CD4-positive, alpha-beta T cell treated with Interleukin-2 at 100 ng/mL for 4 hours (primary cell): ENCODE measurements around the gene HCRT.
"Not testable (repeated sequence)": the region's sequence is repeated elsewhere in the genome, so short reads cannot be mapped to it uniquely, and the experiment has no call there.

Experiments
- DNase-seq: peaks from one replicate; pipeline ENCODE4 v3.0.0-alpha.2; 2020; ENCODE audit warnings: low spot score

HCRT gene

DNA sequence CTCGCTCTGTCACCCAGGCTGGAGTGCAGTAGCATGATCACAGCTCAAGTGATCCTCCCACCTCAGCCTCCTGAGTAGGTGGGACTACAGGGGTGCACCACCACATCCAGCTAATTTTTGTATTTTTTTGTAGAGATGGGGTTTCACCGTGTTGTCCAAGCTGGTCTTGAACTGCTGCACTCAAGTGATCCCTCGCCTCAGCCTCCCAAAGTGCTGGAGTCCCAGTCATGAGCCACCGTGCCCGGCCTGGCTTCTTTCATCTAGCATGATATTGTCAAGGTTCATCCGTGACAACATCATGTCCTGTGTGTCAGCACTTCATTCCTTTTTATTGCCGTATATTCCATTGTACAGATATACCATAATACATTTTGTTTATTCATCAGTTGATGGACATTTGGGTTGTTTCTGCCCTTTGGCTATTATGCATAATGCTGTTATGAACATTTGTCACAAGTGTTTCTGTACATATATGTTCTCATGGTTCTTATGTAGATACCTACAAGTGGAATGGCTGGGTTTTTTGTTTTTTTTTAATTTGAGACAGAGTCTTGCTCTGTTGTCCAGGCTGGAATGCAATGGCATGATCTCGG is 12.4 kb upstream of the HCRT start:
- no peak for DNase-seq

DNA sequence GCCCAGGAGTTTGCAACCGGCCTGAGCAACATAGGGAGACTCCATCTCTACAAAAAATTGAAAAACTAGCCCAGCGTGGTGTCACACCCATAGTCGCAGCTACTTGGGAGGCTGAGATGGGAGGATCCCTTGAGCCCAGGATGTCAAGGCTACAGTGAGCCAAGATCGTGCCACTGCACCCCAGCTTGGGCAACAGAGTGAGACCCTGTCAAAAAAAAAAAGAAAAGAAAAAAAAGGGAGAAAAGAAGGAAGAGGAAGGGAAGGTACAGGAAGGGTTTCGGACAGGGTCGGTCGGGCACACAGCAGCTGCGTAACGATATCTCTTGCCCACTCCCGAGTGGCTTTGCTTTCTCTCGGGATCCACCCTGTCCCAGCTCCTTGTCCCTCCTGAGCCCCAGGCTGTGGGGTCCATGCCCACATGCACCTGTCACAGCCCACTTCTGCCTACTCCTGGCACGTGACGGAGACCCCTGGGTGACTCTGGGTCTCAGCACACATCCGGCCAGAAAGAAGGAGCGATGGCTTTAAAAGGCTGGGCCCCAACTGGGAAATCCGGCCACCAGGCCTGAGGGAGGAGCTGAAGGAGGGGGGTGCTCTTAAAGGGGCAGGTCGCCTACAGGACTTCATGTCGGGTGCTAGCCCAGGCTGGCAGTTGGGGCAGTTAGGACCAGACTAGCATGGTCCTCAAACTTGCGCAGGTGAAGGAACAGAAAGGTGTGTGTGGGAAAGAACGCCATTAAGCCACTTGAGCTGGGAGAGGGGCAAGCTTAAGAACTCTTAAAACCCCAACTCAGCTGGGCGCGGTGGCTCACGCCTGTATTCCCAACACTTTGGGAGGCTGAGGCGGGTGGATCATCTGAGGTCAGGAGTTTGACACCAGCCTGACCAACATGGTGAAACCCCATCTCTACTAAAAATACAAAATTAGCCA is 9.0 kb upstream of the HCRT start, which contains the start of gene GHDC:
GHDC (minus strand) TSS at position 526 of the 931 bp plus-strand sequence. CDS start 913 bp downstream, outside the sequence.
- peak; percentile 84 for DNase-seq

GRCh38 chr17:42193216-42193968 is 8.1 kb upstream of the HCRT start:
- DNase-seq = no peak

DNA sequence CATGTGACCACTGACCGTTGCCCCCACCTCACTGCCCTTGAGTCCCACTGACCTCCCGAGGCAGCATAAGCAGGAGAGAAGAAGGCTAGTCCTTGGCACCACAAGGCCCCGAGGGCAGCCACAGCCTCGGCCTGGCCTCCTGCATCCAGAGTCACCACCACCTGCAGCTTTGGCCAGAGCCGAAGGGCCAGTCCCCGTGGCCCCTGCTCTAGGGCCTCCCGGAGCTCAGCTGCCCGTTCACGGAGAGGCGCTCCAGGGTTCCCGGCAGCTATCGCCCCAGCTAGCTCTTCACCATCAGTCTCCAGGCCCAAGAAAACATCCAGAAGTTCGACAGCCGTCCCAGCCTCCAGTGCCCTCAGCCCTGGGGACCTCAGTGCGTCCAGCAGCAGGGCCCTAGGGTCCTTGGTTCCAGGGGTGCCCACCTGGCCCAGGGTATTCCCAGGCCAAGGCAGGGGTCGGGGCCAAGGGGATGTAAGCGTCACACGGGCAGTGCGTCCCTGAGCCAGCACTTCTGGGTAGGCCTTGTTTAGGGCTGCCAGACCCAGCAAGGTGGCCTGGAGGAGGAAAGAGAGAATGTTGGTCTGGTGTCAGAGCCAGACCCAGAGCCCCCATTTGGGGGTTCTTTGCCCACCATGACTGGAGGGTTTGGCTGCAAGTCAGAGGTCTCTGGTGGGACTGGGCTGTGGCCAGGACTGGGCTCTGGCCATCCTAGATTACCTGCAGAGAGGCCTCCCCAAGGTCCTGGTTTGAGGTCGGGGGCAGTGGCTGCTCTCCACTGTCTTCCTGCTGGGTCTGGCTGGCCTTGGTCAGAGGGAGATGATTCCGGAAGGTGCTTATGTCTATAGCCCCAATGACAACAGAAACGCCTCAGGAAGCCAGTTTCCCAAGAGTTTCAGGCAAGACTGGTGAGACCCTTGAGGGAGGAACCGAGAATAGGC is 7.2 kb upstream of the HCRT start:
- DNase-seq = no peak

- DNase-seq = no peak
Measured at GRCh38 chr17:42191275-42191608, 6.0 kb upstream of the HCRT start.

DNA sequence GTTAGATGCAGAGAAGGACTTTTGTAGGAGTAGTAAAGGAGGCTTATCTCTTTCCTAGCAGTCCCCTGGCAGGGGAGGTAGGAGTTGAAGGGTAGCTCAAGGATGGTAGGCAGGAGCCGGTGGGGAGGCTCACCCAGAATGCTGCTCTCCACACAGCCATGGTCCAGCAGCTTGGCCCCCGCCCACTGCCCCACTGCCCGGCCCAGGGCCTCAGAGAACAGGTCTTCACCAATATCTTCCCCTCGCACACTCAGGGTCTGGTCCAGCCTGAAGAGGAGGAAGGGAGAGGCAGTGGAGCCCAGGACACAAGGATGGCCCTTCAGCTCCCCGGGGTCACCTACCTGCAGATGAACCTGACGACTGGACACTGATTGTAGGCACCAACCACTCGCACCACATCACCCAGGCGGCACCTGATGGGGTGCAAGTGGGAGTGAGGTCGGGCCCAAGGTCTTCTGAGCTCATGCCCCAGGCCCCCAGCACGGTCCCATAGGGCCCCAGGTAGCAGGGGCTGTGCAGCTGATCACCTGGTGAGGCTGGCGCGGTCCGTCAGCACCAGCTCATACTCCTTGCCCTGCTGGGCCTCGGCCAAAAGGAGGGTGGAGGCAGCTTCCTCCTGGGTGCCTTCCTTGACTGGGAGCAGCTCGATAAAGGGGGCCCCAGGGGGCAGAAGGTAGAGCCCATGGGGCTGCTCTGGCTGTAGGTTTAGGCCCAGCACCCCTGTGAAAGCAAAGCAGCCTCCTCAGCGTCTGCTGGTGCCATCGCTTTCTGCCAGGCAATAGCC is 5.4 kb upstream of the HCRT start:
- no peak for DNase-seq

GRCh38 chr17:42189651-42189965 is 4.4 kb upstream of the HCRT start:
- no peak for DNase-seq

DNA sequence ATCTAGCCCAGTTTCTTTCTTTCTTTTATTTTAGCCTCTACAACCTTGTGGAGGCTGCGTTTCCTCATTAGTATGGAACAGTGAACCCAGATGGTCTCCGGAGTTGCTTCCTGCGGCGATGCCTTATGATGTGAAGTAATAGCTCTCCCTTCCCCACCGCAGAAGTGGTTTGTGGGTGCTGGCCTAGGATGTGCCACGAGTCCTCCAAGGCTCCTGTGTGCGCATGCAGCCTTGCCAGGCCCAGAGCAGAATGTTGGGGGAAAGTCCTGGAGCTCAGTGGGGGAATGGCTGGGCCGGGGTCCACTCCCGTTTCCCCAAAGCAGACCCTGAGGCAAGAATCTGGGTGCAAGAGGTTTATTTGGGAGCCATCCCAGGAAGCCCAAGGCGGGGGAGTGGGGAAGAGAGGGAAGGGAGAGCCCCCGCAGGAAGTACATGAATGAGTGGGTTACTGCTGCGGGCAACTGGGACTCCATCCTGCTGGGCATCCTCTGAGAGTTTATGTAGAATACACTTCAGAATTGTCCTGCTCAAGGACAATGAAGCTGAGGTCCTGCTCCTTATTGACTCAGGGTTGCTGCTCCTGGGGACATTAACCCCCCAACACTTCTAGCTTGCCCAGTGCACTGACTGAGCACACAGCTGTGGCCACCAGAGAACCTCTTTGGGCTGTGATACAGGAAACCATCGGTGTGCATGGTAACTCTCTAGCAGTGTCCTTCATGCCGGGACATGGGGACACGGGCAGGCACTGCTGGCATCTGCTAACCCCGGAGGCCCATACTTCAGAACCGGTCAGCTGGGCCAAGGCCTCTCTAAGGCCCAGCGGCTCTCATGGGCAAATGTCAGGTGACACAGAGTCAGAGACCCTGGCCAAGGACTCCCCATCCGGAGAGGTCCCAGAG is 3.7 kb upstream of the HCRT start:
- DNase-seq = no peak

GRCh38 chr17:42187833-42188232 is 2.6 kb upstream of the HCRT start:
- DNase-seq = no peak

- DNase-seq = not testable (repeated sequence)
Measured at GRCh38 chr17:42186191-42186590, 939 bp upstream of the HCRT start.

GRCh38 chr17:42185621-42185930 is 324 bp upstream of the HCRT start:
- DNase-seq = no peak

DNA sequence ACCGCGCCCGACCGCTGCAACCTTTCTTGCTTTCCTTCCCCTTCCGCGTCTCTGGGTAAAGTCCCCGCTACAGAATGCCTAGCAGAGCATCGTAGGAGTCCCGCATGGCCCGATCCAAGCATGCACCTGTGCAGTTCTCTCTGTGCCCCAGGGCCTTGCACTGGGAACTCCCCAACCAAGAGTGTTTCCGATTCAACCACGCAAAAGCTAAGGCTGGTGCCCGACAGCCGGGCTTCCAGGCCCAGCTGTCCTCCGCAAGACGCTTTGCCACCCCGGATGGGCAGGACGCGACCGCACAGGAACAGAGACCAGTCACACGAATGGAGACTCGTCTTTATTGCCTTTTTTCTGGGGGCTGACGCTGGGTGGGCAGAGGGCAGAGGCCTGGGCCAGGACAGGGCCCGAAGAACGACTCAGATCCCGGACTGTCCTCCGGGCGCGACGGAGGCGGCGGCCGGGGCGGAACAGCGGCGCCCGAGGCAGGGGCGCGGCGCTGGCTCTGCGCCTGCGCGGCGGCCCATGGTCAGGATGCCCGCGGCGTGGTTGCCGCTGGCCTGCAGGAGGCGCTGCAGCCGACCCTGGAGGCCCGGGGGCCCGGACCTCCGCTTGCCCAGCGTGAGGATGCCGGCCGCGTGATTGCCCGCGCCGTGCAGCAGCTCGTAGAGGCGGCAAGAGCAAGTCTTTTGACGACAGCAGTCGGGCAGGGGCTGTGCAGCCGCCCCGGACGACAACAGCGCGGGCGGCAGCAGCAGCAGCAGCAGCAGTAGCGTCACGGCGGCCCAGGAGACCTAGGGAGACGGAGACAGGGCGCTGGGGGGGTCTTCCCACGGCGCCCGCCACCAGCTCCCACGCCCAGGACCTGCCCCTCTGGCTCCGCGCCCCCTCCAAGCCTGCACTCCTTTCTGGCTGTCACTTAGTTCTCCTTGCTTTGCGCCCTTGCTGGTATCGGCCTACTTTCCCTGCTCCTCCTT is 1.2 kb downstream of the HCRT start:
- peak; percentile 76 for DNase-seq

DNA sequence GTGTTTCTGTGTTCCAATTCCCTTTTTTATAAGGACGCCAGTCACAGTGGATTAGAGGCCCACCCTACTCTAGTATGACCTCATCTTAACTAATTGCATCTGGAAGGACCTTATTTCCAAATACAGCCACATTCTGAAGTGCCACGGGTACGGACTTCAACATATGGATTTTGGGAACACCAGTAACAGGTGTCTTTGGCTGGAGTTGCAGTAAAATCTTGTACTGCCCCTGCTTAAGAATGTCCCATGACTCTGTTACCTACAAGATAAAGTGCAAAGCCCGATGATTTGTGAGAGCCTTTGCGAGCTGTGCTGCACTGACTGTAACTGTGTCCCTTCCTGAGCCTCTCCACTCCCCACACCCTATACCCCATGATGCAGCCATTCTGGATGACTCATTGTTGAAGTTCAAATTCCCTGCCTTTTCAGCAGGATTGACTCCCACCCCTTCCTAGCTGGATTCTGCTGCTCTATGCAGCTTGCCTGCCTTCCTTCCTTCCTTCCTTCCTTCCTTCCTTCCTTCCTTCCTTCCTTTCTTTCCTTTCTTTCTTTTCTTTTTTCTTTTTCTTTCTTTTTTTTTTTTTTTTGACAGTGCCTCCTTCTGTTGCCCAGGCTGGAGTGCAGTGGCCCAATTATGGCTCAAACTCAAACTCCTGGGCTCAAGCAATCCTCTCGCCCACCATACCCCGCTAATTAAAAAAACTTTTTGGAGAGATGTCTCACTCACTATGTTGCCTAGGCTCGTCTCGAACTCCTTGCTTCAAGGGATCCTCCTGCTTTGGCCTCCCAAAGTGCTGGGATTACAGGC is 2.1 kb downstream of the HCRT start:
- no peak for DNase-seq

GRCh38 chr17:42181851-42182207 is 3.4 kb downstream of the HCRT start:
- no peak for DNase-seq

- DNase-seq = peak; percentile 92
Measured at GRCh38 chr17:42180922-42181850, 4.1 kb downstream of the HCRT start, which contains the start of gene KCNH4. TSS of gene KCNH4 (minus strand) at chr17:42181142. CDS start at chr17:42180945, 197 bp downstream.

GRCh38 chr17:42180411-42180921 is 4.8 kb downstream of the HCRT start:
- DNase-seq = no peak
